Stimulated activated CD8-positive, alpha-beta memory T cell treated with anti-CD3 and anti-CD28 coated beads, Interleukin-12 subunit alpha, Interleukin-12 subunit beta, amount 100 ng/mL, for 1 hour (primary cell): Measurements from ENCODE around the gene ITGAX.
"Not testable (repeated sequence)": the region's sequence is repeated elsewhere in the genome, so short reads cannot be mapped to it uniquely, and the experiment has no call there.

Experiments used
- DNase-seq: peaks from one replicate; pipeline ENCODE4 v3.0.0-alpha.2; 2020; ENCODE audit warnings: low read depth

The ITGAX gene

DNA sequence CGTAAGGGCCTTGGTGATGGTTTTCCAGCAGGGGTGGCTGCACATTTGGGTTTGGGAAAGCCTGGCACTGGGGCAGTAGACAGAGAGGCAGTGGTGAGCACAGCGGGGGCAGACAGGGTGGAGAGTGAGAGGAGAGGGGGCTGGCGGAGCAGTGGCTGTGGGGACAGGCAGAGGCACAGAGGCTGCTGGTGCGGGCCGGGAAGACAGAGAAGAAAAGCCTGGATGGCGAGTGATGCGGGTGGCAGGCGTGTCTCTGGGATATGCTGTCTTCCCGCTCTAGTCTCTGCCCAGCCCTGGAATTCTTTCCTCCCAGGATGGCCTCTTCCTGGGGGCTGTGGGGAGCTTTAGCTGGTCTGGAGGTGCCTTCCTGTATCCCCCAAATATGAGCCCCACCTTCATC lies 55.1 kb downstream of the ITGAX start:
- DNase-seq: no peak

DNA sequence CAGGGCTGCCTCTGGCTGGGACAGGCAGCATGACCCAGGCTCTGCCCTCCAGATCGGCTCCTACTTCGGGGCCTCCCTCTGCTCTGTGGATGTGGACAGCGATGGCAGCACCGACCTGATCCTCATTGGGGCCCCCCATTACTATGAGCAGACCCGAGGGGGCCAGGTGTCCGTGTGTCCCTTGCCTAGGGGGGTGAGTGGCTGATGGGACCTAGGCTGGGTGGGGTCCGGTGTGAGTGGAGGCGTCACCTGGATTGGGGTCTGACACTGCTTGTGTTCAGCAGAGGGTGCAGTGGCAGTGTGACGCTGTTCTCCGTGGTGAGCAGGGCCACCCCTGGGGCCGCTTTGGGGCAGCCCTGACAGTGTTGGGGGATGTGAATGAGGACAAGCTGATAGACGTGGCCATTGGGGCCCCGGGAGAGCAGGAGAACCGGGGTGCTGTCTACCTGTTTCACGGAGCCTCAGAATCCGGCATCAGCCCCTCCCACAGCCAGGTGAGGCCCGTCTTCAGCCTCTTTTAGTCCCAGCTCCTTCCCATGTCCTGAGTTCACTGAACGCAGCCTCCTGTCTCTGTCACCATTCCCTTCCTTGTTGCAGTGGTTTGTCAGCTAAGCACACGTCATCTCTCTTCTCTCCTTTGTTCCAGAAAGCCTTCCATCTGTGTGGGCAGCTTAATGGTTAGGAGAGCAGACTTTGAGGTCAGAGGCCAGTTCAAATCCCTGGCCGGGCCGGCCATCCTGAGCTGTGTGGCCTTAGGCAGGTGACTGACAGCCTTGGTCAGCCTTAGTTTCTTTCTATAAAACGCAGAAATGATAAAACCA lies 56.3 kb downstream of the ITGAX start:
- no peak for DNase-seq

DNA sequence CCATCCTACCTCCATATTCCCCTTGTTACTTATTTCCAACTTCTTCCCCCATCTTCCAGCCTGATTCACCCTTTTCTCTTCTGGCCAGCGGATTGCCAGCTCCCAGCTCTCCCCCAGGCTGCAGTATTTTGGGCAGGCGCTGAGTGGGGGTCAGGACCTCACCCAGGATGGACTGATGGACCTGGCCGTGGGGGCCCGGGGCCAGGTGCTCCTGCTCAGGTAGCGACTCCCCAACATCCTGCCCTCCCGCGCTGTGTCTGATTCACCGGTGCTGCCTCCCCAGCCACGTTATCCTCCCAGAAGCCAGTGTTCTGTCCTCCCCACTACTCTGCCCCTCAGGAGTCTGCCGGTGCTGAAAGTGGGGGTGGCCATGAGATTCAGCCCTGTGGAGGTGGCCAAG lies 57.8 kb downstream of the ITGAX start:
- DNase-seq: no peak

DNA sequence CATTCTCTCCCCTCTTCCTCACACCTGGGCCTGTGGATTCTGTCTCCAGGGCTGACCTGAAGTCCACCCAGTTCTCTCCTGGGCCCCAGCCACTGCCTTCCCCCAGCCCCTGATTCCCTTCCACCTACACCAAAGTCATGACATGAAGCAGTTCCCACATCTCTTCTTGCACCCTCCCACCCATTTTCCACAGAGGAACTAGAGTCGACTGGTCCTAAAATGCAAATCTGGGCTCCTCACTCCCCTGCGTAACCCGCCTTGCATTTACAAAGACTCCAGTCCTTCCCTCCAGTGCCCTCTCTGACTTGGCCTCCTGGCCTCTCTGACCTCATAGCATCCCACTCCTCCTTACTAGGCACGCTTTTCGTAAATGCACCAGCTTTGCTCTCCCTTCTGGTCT lies 58.4 kb downstream of the ITGAX start:
- DNase-seq: no peak

DNA sequence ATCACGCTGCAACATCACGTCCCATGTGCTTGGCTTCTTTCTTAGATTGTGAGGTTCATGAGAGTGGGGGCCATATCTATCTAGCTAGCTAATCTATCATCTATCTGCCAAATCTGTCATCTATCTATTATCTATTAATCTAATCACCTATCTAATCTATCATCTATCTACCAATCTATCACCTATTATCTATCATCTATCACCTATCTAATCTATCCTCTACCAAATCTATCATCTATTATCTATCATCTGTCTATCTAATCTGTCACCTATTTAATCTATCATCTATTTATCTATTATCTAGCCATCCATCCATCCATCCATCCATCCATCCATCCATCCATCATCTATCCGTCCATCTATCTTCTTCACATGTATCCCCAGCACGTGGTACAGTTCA lies 59.0 kb downstream of the ITGAX start:
- no peak for DNase-seq

DNA sequence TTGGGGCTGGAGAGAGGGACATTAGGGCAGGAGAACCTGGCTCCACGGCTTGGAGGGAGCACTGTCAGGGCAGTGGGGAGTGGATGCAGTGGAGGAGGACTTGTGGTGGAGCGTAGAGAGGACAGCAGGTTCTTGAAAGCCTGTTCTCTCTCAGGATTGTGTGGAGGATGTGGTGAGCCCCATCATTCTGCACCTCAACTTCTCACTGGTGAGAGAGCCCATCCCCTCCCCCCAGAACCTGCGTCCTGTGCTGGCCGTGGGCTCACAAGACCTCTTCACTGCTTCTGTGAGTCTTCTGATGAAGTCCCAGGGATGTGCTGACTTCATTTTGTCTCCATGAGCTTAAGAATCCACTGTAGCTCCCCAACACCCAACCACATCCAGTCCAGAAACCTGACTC lies 59.7 kb downstream of the ITGAX start:
- DNase-seq: no peak

DNA sequence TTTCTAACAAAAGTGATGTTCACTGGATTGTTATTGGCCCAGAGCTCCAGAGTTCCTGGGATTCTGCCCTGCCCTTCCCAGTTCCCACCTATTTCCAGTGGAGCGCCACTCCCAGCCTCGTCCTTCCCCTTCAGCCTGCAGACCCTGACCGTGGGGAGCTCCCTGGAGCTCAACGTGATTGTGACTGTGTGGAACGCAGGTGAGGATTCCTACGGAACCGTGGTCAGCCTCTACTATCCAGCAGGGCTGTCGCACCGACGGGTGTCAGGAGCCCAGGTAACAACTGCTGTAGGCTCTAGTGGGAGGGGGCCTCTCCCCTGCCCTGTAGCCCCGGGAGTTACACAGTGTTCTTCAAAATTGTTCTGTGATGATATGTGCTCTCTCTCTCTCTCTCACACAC lies 61.4 kb downstream of the ITGAX start:
- DNase-seq: no peak

DNA sequence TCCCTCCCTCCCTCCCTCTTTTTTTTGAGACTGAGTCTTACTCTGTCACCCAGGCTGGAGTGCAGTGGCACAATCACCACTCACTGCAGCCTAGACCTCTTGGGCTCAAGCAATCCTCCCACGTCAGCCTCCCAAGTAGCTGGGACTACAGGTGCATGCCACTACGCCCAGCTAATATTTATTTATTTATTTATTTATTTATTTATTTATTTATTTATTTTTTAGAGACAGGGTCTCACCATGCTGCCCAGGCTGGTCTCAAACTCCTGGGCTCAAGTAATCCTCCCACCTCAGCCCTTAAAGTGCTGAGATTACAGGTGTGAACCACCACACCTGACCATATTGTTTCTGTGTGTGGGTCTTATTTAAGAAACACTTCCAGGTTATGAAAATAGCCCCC lies 62.1 kb downstream of the ITGAX start:
- DNase-seq: not testable (repeated sequence)

DNA sequence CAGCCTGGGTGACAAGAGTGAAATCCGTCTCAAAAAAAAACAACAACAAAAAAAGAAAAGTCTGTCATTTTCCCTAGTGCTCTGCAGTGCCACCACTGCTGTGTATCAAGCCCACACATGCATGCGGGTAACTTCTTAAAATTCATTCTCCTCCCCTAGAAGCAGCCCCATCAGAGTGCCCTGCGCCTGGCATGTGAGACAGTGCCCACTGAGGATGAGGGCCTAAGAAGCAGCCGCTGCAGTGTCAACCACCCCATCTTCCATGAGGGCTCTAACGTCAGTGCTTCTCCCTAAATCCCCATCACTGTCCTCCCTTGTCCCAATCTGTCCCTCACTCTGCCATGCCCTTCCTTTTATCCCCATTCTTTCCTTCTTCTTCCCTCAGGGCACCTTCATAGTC lies 62.9 kb downstream of the ITGAX start:
- no peak for DNase-seq

DNA sequence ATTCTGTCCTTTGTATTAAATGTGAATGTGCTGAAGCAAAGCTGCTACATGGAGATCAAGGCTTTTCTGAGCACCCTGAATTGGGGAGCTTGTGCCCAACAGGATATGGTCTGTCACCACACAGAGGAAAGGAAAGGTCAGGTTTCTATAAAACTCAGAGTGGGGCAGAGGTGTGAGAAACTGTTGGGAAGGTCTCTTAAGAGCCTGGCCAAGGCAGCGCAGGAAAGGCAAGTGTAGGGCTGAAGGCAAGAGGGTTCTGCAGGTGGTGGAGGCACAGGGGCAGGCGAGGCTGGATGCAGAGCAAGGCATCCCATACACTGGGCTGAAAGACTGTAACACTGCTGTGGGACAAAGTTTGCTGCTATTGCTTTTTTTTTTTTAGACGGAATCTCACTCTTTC lies 65.1 kb downstream of the ITGAX start:
- DNase-seq: no peak

DNA sequence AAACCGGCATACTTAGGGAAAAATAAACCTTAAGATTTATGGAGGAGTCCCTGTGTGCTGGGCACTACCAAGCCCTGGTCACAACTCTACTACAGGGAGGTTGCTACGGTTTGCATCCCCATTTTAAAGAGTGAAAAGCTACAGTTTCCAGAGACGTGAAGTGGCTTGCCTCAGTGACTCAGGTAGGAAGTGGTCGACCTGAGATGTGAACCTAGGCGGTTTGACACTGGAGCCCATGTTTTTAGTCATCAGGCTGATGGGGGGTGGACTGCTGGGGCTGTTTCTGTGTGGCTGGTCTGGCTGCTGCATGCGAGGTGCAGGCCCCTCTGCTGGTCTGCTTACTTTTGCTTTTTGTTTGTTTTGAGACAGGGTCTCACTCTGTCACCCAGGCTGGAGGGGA lies 66.6 kb downstream of the ITGAX start:
- peak; percentile 28 for DNase-seq

DNA sequence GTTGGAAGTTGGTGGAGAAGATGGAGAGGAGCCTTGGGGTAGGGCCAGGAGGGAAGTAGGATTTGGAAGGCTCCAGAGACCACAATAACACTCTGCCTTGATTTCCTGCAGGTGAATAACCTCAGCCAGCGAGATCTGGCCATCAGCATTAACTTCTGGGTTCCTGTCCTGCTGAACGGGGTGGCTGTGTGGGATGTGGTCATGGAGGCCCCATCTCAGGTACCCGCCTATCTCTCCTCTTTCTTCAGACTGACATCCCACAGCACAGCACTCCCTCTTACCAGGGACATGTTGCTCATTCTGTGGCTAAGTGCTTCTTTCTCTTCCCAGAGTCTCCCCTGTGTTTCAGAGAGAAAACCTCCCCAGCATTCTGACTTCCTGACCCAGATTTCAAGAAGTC lies 68.3 kb downstream of the ITGAX start:
- DNase-seq: no peak

DNA sequence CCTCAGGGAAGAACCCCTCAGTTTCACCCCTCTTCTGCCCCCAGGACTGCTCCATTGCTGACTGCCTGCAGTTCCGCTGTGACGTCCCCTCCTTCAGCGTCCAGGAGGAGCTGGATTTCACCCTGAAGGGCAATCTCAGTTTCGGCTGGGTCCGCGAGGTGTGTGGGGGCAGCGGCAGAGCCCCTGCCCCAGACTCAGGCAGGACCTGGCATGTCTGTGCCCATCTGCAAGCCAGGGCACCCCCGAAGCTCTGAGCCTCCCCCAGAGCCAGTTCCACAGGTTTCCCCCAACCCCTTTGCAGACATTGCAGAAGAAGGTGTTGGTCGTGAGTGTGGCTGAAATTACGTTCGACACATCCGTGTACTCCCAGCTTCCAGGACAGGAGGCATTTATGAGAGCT lies 68.8 kb downstream of the ITGAX start:
- DNase-seq: no peak

DNA sequence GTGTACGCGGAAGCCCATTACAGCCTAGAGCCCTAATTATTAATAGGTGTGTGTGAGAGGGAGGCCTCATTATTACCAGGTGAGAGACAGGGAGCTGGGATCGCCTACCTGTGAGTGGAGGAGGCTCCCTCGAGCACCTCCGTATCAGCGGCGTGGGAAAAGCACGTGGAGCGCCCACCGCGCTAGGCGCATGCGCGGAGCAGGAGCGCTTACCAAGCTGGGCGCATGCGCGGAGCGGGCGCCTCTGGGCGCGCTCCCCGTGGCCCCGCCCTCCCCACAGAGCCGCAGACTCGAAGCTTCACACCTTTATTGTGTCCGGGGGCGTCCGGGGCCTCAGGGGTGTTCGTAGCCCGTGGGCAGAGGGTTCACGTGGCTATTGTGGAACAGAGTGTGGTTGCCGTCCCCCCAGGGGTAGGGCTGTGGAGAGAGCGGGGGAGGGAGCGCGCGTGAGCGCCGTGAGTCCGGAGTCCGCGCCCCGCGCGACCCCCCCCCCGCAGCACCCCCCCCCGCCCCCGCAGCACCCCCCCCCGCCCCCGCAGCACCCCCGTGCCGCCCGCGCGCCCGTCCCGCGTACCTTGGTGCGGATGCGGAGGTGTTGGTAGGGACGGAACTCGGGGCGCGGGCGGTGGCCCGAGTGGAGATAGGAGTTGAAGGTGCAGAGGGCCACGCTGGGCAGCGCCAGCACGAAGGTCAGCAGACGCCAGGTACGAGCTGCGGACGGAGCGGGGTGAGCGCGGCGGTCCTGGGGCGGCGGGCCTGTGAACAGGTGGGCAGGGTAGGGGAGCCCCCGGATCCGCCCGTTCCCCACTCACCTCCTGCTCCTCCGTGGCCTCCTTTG lies 72.7 kb downstream of the ITGAX start:
- DNase-seq: peak; percentile 51

DNA sequence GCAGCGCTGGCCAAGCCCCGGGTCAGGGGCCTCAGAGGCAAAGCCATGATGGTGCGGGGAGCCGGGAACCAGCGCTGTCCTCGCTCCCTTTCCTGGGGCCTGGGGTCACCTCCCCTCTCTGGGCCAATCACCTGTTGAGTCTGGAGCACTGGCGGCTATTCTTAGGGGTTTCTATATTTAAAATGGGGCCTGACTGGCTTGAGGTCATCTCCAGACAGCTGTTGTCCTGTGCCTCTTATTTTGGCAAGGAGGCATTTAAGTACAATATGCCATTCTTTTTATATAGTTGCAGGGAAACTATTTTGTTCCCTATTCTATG lies 73.3 kb downstream of the ITGAX start, which contains the start of gene COX6A2:
Gene COX6A2 (minus strand): TSS at position 82 of the 319 bp plus-strand sequence. CDS start 35 bp downstream, at position 47.
- no peak for DNase-seq

DNA sequence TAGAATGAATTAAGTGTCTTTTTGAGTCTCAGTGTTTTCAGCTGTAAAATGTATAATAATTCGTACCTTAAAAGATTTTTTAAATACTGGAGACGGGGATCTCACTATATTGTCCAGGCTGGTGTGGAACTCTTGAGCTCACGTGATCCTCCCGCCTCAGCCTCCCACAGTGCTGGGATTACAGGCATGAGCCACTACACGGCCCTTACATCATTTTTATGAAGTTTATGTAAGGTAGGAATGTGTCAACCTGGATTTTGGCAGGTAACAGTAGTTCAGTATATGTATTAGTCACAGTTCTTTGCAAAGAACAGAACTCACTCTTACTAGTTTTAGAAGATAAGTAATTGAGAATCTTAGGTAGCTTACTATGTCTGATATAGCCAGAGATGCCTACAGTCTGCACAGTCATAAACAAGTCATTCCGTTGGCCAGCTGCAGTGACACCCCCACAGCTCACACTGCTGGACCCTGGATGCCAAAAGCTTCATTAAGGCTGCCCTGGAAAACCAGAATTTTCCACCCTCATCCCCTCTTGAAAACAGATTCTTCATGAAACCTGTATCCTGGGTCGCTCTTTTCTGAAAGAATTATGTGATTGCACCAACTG lies 73.8 kb downstream of the ITGAX start:
- DNase-seq: no peak

DNA sequence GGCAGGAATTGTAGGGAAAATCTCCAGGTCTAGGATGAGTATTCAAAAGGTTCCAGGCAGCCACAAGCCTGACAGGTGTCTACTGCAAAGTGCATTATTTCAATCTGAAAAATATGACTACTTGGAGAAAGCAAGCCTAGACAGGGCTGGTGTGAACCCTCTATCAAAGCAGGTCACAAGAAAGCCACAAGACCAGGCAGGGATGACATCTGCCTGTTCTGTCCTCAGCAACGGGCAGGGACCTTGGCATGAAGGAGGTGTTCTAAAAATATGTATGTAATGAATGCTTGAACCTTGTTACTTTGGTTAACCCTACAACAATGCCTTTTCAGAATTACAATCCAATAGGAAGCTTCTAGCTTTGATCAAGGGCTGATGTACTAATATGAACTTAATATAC lies 74.3 kb downstream of the ITGAX start:
- no peak for DNase-seq

DNA sequence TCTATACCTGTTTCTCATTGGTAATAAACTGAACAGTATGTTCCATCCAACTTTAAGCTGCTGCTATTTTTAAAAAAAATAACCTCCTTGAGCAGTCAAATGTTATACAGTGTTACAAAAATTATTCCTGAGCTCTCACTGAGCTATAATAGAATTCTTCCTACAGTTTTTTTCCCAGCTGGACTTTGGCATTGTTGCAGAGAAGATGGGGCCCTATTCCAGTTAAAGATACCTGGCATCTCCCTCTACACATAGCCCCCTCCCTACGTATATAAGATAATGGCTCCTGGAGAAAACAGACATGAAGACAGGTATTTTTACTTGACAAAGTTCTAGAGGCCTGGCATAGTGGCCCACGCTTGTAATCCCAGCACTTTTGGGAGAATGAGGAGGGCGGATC lies 74.8 kb downstream of the ITGAX start:
- DNase-seq: no peak

DNA sequence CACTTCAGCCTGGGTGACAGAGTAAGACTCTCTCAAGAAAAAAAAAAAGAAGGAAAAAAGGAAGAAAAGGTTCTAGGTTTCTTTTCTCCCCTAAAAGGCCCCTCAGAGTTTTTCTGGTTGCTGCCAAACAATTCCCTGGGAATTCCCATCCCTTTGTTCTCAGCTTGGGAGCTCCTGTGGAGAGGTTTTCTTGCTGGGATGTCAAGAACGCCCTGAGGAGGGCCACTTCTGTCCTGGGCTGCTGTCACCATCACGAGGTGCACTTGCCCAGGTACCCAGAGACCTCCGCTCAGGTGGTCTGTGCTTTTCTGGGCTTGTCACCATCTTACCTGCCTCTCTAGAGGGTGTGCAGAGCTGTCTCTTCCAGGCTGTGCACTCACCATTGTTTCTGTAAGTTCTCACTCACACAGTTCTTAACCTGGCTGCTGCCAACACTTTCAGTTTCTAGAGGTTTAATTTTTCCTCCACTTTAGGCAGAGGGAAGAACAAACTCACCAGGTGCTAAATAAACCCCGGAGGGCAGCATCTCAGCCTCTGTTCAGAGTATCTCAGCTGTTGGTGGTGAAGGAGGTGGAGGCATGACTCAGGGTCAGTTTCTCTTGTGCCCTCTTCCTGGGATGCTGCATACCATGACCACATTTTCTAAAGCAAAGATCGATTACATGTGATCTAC lies 75.5 kb downstream of the ITGAX start:
- no peak for DNase-seq
